Fibroblast of mammary gland (primary cell): ENCODE measurements around the gene BARHL2.
A peak's percentile ranks its signal among the peaks of the same experiment; 100 is the strongest.

Source experiments
- DNase-seq: peaks from one replicate; pipeline ENCODE4 v3.0.0-alpha.2; 2010; ENCODE audit warnings: low read depth
- H3K4me3 ChIP-seq: 2 replicates; pipeline ENCODE4 v1.5.1; 2011; ENCODE audit warnings: low read depth, mild to moderate bottlenecking, low read length, moderate library complexity; ENCODE audit not compliant: control insufficient read depth
- CTCF ChIP-seq: conservative IDR thresholded peaks from 2 replicates; pipeline ENCODE4 v1.5.1; 2011; ENCODE audit warnings: low read depth, low read length, inconsistent platforms; ENCODE audit not compliant: control insufficient read depth, insufficient read depth

BARHL2 gene

GRCh38 chr1:90729504-90730242 lies 12.6 kb upstream of the BARHL2 start:
- no peak overlapping the region for H3K4me3 ChIP-seq
- peak; percentile 6 for TF ChIP-seq CTCF
- DNase-seq, result no peak

- no peak for TF ChIP-seq CTCF
These were observed 11.6 kb upstream of the BARHL2 start for GRCh38 chr1:90728502-90729287.

GRCh38 chr1:90727917-90728501 lies 10.9 kb upstream of the BARHL2 start:
- no peak for DNase-seq
- TF ChIP-seq CTCF, result no peak
- no peak overlapping the region for H3K4me3 ChIP-seq

More at GRCh38 chr1:90728502-90729287, 11.6 kb upstream of the BARHL2 start:
- no peak overlapping the region for H3K4me3 ChIP-seq
- DNase-seq, result no peak

- no peak overlapping the region for H3K4me3 ChIP-seq
- TF ChIP-seq CTCF, result no peak
- no peak for DNase-seq
These were observed 9.9 kb upstream of the BARHL2 start for GRCh38 chr1:90726986-90727480.

GRCh38 chr1:90726425-90726985 lies 9.4 kb upstream of the BARHL2 start:
- TF ChIP-seq CTCF, result no peak
- no peak overlapping the region for H3K4me3 ChIP-seq
- no peak for DNase-seq

- DNase-seq, result no peak
- H3K4me3 ChIP-seq, result no peak overlapping the region
These were observed 8.7 kb upstream of the BARHL2 start for GRCh38 chr1:90725657-90726424.

More at GRCh38 chr1:90725657-90726424, 8.7 kb upstream of the BARHL2 start:
- TF ChIP-seq CTCF, result no peak
